SK-N-SH treated with all-trans-retinoic acid at 6 μM for 48 hours (cell line): ENCODE data around the gene ABCB10.

Source experiments
- GLIS3 ChIP-seq: fragments of 250-450 bp; sonication (Bioruptor Pico); IDR thresholded peaks from 2 replicates; pipeline ENCODE4 v1.5.0; 2020; ENCODE audit warnings: mild to moderate bottlenecking, moderate library complexity
- RARB ChIP-seq: fragments of 250-450 bp; sonication (Bioruptor Pico); IDR thresholded peaks from 2 replicates; pipeline ENCODE4 v1.8.0; 2021; ENCODE audit warnings: mild to moderate bottlenecking, moderate library complexity
- ZNF565 ChIP-seq: fragments of 450-650 bp; formaldehyde crosslinking; conservative IDR thresholded peaks from 2 replicates; pipeline ENCODE4 v1.5.0; 2020; ENCODE audit warnings: low read depth, mild to moderate bottlenecking, moderate library complexity
- TF ChIP-seq, protein P1 (sequence below): fragments of 250-450 bp; sonication (Bioruptor Pico); IDR thresholded peaks from 2 replicates; pipeline ENCODE4 v1.8.0; 2020; ENCODE audit warnings: mild to moderate bottlenecking, moderate library complexity, borderline replicate concordance

DNA sequence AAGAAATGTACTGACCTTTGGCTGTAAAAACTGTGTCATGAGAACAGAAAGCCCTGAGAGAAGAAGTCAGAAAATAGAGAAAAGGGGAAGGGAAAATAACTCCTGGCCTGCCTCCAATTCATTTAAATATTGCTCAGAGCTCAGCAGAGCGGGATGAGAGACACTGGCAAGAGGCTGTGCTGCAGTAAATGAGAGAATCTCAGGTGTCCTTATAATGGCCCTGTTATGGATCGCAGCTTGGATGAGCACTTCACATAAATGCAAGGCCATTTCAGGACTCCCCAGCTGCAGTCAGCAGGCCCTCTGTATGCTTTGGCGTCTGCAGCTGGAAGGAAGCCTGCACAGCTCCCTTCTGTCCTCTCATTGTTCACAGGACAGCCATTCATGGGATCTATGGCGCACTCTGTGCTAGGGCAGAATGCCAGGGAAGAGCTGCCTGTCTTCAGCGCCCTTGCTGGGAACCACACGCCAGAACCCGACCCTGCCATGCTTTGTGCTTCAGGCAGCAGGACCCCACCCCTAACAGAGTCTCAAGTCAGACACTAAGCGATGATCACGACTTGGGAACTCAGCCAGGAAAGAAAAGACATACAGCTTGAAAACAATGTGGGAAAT lies 20.7 kb upstream of the ABCB10 start:
- TF ChIP-seq, protein P1, sequence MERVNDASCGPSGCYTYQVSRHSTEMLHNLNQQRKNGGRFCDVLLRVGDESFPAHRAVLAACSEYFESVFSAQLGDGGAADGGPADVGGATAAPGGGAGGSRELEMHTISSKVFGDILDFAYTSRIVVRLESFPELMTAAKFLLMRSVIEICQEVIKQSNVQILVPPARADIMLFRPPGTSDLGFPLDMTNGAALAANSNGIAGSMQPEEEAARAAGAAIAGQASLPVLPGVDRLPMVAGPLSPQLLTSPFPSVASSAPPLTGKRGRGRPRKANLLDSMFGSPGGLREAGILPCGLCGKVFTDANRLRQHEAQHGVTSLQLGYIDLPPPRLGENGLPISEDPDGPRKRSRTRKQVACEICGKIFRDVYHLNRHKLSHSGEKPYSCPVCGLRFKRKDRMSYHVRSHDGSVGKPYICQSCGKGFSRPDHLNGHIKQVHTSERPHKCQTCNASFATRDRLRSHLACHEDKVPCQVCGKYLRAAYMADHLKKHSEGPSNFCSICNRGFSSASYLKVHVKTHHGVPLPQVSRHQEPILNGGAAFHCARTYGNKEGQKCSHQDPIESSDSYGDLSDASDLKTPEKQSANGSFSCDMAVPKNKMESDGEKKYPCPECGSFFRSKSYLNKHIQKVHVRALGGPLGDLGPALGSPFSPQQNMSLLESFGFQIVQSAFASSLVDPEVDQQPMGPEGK, result no peak
- no peak for TF ChIP-seq ZNF565 (CRISPR knock-in tag)
- no peak for TF ChIP-seq GLIS3 (CRISPR knock-in tag)
- no peak for TF ChIP-seq RARB (CRISPR knock-in tag)
